ENCODE measurements around the gene ANHX. TPM values are rescaled to one million over a fixed set of nuclear protein-coding genes. Genes with fewer than 3 reads are reported as not detected.

Gene ANHX
- total and polyA plus RNA-seq, 2 donors (not counting 1 experiment from before 2014, with no cell fraction given), result not detected

GRCh38 chr12:133172491-133172890, 63.2 kb downstream of the ANHX start:
- Histone ChIP-seq H3K9me3 (ENCODE audit: control extremely low read depth in 1 of 3, control insufficient read depth in 2 of 3, insufficient read depth in 1 of 3, low read length in 2 of 3) (peaks cover 7 to 51% (median 47%) of the 10 kb centered on the region in 3 donors), H3K4me1 (ENCODE audit: control insufficient read depth in 2 of 2, insufficient read depth in 2 of 2, low read length in 2 of 2) (no peaks in the 10 kb centered on the region), H3K9ac (ENCODE audit: low read length) (no peak overlapping the region), H3K4me3 (ENCODE audit: control extremely low read depth in 1 of 5, extremely low read depth in 1 of 5, insufficient read depth in 1 of 5, low read depth in 2 of 5, low read length in 4 of 5) (no peak overlapping the region), H3K27ac (ENCODE audit: low read length in 2 of 2) (no peak overlapping the region), H2AFZ (ENCODE audit: insufficient read depth, low read depth, low read length, poor library complexity, severe bottlenecking) (no peak overlapping the region), H3K36me3 (replicated peaks in 1 of 2; ENCODE audit: control extremely low read depth in 1 of 2, control insufficient read depth in 1 of 2, extremely low read depth in 1 of 2, insufficient read depth in 2 of 2, low read length in 1 of 2) (no peaks in the 10 kb centered on the region), H3K4me2 (replicated peaks; ENCODE audit: low read depth, low read length, poor library complexity, severe bottlenecking) (no peak overlapping the region), H4K20me1 (ENCODE audit: control insufficient read depth, insufficient read depth, low read length, poor library complexity, severe bottlenecking) (no peaks in the 10 kb centered on the region), H3K79me2 (ENCODE audit: control insufficient read depth, insufficient read depth, low read length) (no peaks in the 10 kb centered on the region), H3K27me3 (replicated peaks in 1 of 4; ENCODE audit: control extremely low read depth in 1 of 4, control insufficient read depth in 3 of 4, insufficient read depth in 4 of 4, low read length in 3 of 4) (peaks cover 0 to 9% (median 0%) of the 10 kb centered on the region in 4 experiments)
- Mint-ChIP-seq H3K4me3 (no peak overlapping the region), H3K4me1 (no peaks in the 10 kb centered on the region), H3K27me3 (no peaks in the 10 kb centered on the region), H3K9me3 (ENCODE audit: insufficient read depth) (peaks cover 15% of the 10 kb centered on the region), H3K27ac (no peak overlapping the region)
- POLR2A ChIA-PET, result no interaction called here
- ATAC-seq (ENCODE audit: low read depth), result no peak
- CTCF ChIA-PET, result no interaction called here
- TF ChIP-seq EZH2 (IDR thresholded peaks at IDR 0.05; ENCODE audit: borderline replicate concordance, insufficient read depth, low read depth, low read length, poor library complexity, severe bottlenecking) (no peak), CTCF (IDR thresholded peaks at IDR 0.05) (no peak)
- DNase-seq, result no peak
- intact Hi-C loops (cut with micrococcal nuclease), result no loop called here
- 78% methylated on average over 1 of the region's 1 CpG for WGBS (ENCODE audit: insufficient coverage)

Small RNA genes lying within 50 kb of the gene (small RNA-seq; reads per million reads assigned to genes)
- not detected for gene RF00019 (ENCODE audit: insufficient read length, low read depth, low replicate concordance)
- not detected for gene RNU6-717P (ENCODE audit: insufficient read length, low read depth, low replicate concordance)

Other genes starting within 250 kb of the ANHX start
- gene ZNF26, start 249.5 kb downstream of the ANHX start, total RNA-seq, result 36.0 and 41.5 TPM in 2 replicates
- 38.3 and 43.6 TPM in 2 replicates for gene ZNF26, start 249.5 kb downstream of the ANHX start, polyA plus RNA-seq
- gene ZNF84, start 198.4 kb downstream of the ANHX start, total RNA-seq, result 48.4 and 61.5 TPM in 2 replicates
- 17.6 and 22.0 TPM in 2 replicates for gene ZNF84, start 198.4 kb downstream of the ANHX start, polyA plus RNA-seq
- gene ZNF140, start 155.0 kb downstream of the ANHX start, total RNA-seq, result 24.2 and 26.8 TPM in 2 replicates
- gene ZNF140, start 155.0 kb downstream of the ANHX start, polyA plus RNA-seq, result 10.1 and 11.3 TPM in 2 replicates
- 6.8 and 7.7 TPM in 2 replicates for gene ZNF891, start 105.6 kb downstream of the ANHX start, total RNA-seq
- gene ZNF891, start 105.6 kb downstream of the ANHX start, polyA plus RNA-seq, result 1.5 and 2.3 TPM in 2 replicates
- gene ZNF10, start 105.2 kb downstream of the ANHX start, total RNA-seq, result 20.0 and 20.9 TPM in 2 replicates
- gene ZNF10, start 105.2 kb downstream of the ANHX start, polyA plus RNA-seq, result 5.2 and 26.7 TPM in 2 replicates
- 32.4 and 37.1 TPM in 2 replicates for gene ZNF268, start 54.4 kb downstream of the ANHX start, total RNA-seq
- gene ZNF268, start 54.4 kb downstream of the ANHX start, polyA plus RNA-seq, result 4.1 and 4.4 TPM in 2 replicates

All from B cell (primary cell).